GM12878 (cell line): ENCODE measurements around the gene RPL7L1. TPM values are rescaled to one million over a fixed set of nuclear protein-coding genes. Genes with fewer than 3 reads are reported as not detected.

ENCODE experiments used
- CBFB ChIP-seq: IDR thresholded peaks from 2 replicates; pipeline ENCODE4 v1.6.1; 2016; ENCODE audit warnings: antibody characterized with exemption, low read depth
- CHD1 ChIP-seq: IDR thresholded peaks from 2 replicates; pipeline ENCODE4 v1.6.1; 2012; ENCODE audit warnings: low read depth, low read length, improper control_type of control experiment
- CHD2 ChIP-seq: IDR thresholded peaks from 2 replicates; pipeline ENCODE4 v1.6.1; 2011; ENCODE audit warnings: low read depth, low read length, improper control_type of control experiment, borderline replicate concordance
- CREB1 ChIP-seq: IDR thresholded peaks from 2 replicates; pipeline ENCODE4 v1.6.1; 2012; ENCODE audit warnings: low read depth, mild to moderate bottlenecking, inconsistent platforms
- EED ChIP-seq: sonication (generic); IDR thresholded peaks from 2 replicates; pipeline ENCODE4 v1.6.1; 2016; ENCODE audit warnings: antibody characterized with exemption, low read depth
- EGR1 ChIP-seq, 2 experiments: IDR thresholded peaks; 1 replicate in 1 of 2; 2 replicates in 1 of 2; pipeline ENCODE4 v1.6.1; 2011 to 2012; ENCODE audit warnings: low read depth in 2 of 2, low read length in 2 of 2, borderline replicate concordance in 1 of 2, mild to moderate bottlenecking in 1 of 2, moderate library complexity in 1 of 2
- EP300 ChIP-seq, 2 experiments: fragments of 150-350 bp in 1 of 2; IDR thresholded peaks; 2 replicates each; pipeline ENCODE4 v1.6.1; 2011 to 2012; ENCODE audit warnings: low read depth in 2 of 2, low read length in 2 of 2, borderline replicate concordance in 1 of 2, improper control_type of control experiment in 1 of 2, inconsistent platforms in 1 of 2; ENCODE audit not compliant: control insufficient read depth in 1 of 2
- GATAD2B ChIP-seq: fragments of 450-650 bp; conservative IDR thresholded peaks from 2 replicates; pipeline ENCODE4 v1.6.1; 2017; ENCODE audit warnings: low read depth, mild to moderate bottlenecking, moderate library complexity
- IKZF1 ChIP-seq: fragments of 450-650 bp; conservative IDR thresholded peaks from 2 replicates; pipeline ENCODE4 v1.6.1; 2017; ENCODE audit warnings: antibody characterized with exemption, mild to moderate bottlenecking
- IKZF2 ChIP-seq, 2 experiments: fragments of 450-650 bp; IDR thresholded peaks; 2 replicates each; pipeline ENCODE4 v1.6.1; 2017; ENCODE audit warnings: mild to moderate bottlenecking in 2 of 2, moderate library complexity in 2 of 2
- JUNB ChIP-seq: IDR thresholded peaks from 2 replicates; pipeline ENCODE4 v1.6.1; 2016; ENCODE audit warnings: antibody characterized with exemption, mild to moderate bottlenecking
- KAT2A ChIP-seq: conservative IDR thresholded peaks from 2 replicates; pipeline ENCODE4 v1.6.1; 2011; ENCODE audit warnings: low read depth, low read length; ENCODE audit not compliant: control insufficient read depth
- KLF5 ChIP-seq: fragments of 450-650 bp; IDR thresholded peaks from 2 replicates; pipeline ENCODE4 v1.6.1; 2014; ENCODE audit warnings: mild to moderate bottlenecking; ENCODE audit not compliant: partially characterized antibody
- NR2C2 ChIP-seq: IDR thresholded peaks from 2 replicates; pipeline ENCODE4 v1.6.1; 2011; ENCODE audit warnings: borderline replicate concordance, low read depth; ENCODE audit not compliant: control insufficient read depth, insufficient read length
- NR2F1 ChIP-seq: fragments of 450-650 bp; conservative IDR thresholded peaks from 2 replicates; pipeline ENCODE4 v1.6.1; 2017; ENCODE audit warnings: mild to moderate bottlenecking
- POLR2A ChIP-seq: IDR thresholded peaks from 2 replicates; pipeline ENCODE4 v1.6.1; 2011; ENCODE audit warnings: low read depth, mild to moderate bottlenecking, low read length
- POU2F2 ChIP-seq: IDR thresholded peaks from 3 replicates; pipeline ENCODE4 v1.6.1; 2011; ENCODE audit warnings: low read depth, mild to moderate bottlenecking, low read length, borderline replicate concordance
- RAD51 ChIP-seq: fragments of 450-650 bp; IDR thresholded peaks from 2 replicates; pipeline ENCODE4 v1.6.1; 2016; ENCODE audit warnings: moderate library complexity, mild to moderate bottlenecking, inconsistent platforms
- RCOR1 ChIP-seq: conservative IDR thresholded peaks from 2 replicates; pipeline ENCODE4 v1.6.1; 2012; ENCODE audit warnings: low read depth, low read length, improper control_type of control experiment
- RFX5 ChIP-seq: IDR thresholded peaks from 2 replicates; pipeline ENCODE4 v1.6.1; 2011; ENCODE audit warnings: low read depth, low read length, improper control_type of control experiment
- SP1 ChIP-seq: IDR thresholded peaks from one replicate; pipeline ENCODE4 v1.6.1; 2011; ENCODE audit warnings: low read depth, low read length
- SREBF1 ChIP-seq: IDR thresholded peaks from 2 replicates; pipeline ENCODE4 v1.6.1; 2012; ENCODE audit warnings: mild to moderate bottlenecking, low read length
- TAF1 ChIP-seq: IDR thresholded peaks from 2 replicates; pipeline ENCODE4 v1.6.1; 2011; ENCODE audit warnings: mild to moderate bottlenecking, low read depth, low read length, borderline replicate concordance
- TBL1XR1 ChIP-seq: IDR thresholded peaks from 2 replicates; pipeline ENCODE4 v1.6.1; 2012; ENCODE audit warnings: low read depth, low read length, improper control_type of control experiment
- TCF3 ChIP-seq: IDR thresholded peaks from 2 replicates; pipeline ENCODE4 v1.6.1; 2012; ENCODE audit warnings: low read depth, mild to moderate bottlenecking, low read length, borderline replicate concordance; ENCODE audit not compliant: insufficient read depth
- polyA plus RNA-seq, 11 experiments: library from polyadenylated mRNA; depleted of rRNA in 4 of 11; unstranded in 6 of 11; stranded (reverse) in 5 of 11; fragments of >200 nt; fragmentation: Nextera tagmentation in 4 of 11; fragmentation: Illumina TruSeq in 1 of 11; extraction: Ambion mirVana in 4 of 11; extraction: Trizol in 1 of 11; gene quantifications; 1 replicate in 1 of 11; 2 replicates in 10 of 11; pipeline versions ENCODE4 v1.2.1 to v1.2.3, GENCODE V29; 2011 to 2016; ENCODE audit warnings: inconsistent platforms in 2 of 11, missing spikeins in 2 of 11, low read depth in 1 of 11
- total RNA-seq, 4 experiments: library from RNA; depleted of rRNA in 3 of 4; stranded (reverse); fragments of >200 nt in 3 of 4; fragmentation: Illumina TruSeq in 1 of 4; extraction: Trizol in 1 of 4; gene quantifications; 2 replicates each; pipeline versions ENCODE4 v1.2.1 to v1.2.3, GENCODE V29; 2013 to 2021
- TF ChIP-seq, protein P1 (sequence below): fragments of 450-650 bp; IDR thresholded peaks from 2 replicates; pipeline ENCODE4 v1.6.1; 2017; ENCODE audit warnings: low read depth, mild to moderate bottlenecking, moderate library complexity
- TF ChIP-seq, protein P2 (sequence below): fragments of 450-650 bp; formaldehyde crosslinking; IDR thresholded peaks from 2 replicates; pipeline ENCODE4 v1.5.0; 2022; ENCODE audit warnings: mild to moderate bottlenecking, missing genetic modification characterization

RPL7L1 gene
- total and polyA plus RNA-seq, 10 of the 15 experiments (the other 5 are each of a cell fraction or from before 2014, with no cell fraction given): 54.1 to 154 (median 104) TPM

DNA sequence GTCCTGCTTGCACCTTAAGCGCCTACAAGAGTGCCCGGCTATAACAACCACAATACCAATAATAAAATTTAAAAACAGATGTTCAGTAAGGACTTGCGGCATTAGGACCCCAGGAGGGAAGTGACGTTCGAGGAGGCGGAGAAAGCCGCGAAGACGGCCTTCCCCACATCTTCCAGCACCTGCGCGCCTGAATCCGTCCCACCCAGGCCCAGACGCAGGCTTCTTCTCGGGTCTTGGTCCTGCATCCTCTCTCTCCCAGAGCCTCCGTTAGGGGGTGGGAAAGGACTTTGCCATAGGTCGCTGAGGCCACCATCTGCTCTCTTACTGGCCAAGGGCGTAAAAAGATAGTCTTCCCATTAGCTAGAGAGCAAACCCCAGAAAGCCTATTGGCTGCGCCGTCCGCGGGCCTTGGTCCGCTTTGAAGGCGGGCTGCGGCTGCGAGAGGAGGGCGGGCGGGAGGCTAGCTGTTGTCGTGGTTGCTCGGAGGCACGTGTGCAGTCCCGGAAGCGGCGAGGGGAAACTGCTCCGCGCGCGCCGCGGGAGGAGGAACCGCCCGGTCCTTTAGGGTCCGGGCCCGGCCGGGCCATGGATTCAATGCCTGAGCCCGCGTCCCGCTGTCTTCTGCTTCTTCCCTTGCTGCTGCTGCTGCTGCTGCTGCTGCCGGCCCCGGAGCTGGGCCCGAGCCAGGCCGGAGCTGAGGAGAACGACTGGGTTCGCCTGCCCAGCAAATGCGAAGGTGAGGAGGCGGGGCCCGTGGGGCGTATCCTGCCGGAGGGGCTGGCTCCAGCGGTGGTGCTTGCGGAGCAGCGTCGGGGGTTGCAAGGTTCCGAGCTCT is 49.8 kb downstream of the RPL7L1 start, which contains the start of gene CNPY3 (continued):
- TF ChIP-seq, protein P1, sequence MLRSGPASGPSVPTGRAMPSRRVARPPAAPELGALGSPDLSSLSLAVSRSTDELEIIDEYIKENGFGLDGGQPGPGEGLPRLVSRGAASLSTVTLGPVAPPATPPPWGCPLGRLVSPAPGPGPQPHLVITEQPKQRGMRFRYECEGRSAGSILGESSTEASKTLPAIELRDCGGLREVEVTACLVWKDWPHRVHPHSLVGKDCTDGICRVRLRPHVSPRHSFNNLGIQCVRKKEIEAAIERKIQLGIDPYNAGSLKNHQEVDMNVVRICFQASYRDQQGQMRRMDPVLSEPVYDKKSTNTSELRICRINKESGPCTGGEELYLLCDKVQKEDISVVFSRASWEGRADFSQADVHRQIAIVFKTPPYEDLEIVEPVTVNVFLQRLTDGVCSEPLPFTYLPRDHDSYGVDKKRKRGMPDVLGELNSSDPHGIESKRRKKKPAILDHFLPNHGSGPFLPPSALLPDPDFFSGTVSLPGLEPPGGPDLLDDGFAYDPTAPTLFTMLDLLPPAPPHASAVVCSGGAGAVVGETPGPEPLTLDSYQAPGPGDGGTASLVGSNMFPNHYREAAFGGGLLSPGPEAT: peak; percentile 45; the same call in 1 of the 2 replicates
- TF ChIP-seq RFX5: peak; percentile 84
- TF ChIP-seq, protein P2, sequence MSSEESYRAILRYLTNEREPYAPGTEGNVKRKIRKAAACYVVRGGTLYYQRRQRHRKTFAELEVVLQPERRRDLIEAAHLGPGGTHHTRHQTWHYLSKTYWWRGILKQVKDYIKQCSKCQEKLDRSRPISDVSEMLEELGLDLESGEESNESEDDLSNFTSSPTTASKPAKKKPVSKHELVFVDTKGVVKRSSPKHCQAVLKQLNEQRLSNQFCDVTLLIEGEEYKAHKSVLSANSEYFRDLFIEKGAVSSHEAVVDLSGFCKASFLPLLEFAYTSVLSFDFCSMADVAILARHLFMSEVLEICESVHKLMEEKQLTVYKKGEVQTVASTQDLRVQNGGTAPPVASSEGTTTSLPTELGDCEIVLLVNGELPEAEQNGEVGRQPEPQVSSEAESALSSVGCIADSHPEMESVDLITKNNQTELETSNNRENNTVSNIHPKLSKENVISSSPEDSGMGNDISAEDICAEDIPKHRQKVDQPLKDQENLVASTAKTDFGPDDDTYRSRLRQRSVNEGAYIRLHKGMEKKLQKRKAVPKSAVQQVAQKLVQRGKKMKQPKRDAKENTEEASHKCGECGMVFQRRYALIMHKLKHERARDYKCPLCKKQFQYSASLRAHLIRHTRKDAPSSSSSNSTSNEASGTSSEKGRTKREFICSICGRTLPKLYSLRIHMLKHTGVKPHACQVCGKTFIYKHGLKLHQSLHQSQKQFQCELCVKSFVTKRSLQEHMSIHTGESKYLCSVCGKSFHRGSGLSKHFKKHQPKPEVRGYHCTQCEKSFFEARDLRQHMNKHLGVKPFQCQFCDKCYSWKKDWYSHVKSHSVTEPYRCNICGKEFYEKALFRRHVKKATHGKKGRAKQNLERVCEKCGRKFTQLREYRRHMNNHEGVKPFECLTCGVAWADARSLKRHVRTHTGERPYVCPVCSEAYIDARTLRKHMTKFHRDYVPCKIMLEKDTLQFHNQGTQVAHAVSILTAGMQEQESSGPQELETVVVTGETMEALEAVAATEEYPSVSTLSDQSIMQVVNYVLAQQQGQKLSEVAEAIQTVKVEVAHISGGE: peak; percentile 75
- TF ChIP-seq IKZF1: peak; percentile 86
- TF ChIP-seq CREB1: peak; percentile 82
- 0 out of 2 replicates have a peak, but pooled peaks have one; percentile 43 for TF ChIP-seq CBFB
- peak in 1 of 2 experiments; percentile 72; a peak in 1 of 4 replicates for TF ChIP-seq EP300 (IDR thresholded peaks at IDR 0.05; ENCODE audit: borderline replicate concordance in 1 of 2, control insufficient read depth in 1 of 2, low read depth in 2 of 2, low read length in 2 of 2)
- no peak for TF ChIP-seq NR2C2
- peak; percentile 6 for TF ChIP-seq KLF5
- TF ChIP-seq POLR2A: peak; percentile 87
- peak; percentile 78 for TF ChIP-seq RAD51
- peak; percentile 65 for TF ChIP-seq TAF1
- peak; percentile 24; the same call in 2 of the 3 replicates for TF ChIP-seq POU2F2
- TF ChIP-seq KAT2A: no peak
- 0 out of 3 replicates have a peak, but pooled peaks of 1 of the 2 experiments have one; percentile 41 for TF ChIP-seq EGR1 (IDR thresholded peaks at IDR 0.05; ENCODE audit: borderline replicate concordance in 1 of 2, low read depth in 2 of 2, low read length in 2 of 2)
- TF ChIP-seq IKZF2 (IDR thresholded peaks at IDR 0.05): peak; percentile 63 to 75; a peak in 2 of 4 replicates
- peak; percentile 97 for TF ChIP-seq SP1
- TF ChIP-seq GATAD2B: peak; percentile 77
- no peak for TF ChIP-seq TBL1XR1
- TF ChIP-seq CHD2: peak; percentile 94
- no peak; the same call in 1 of the 2 replicates for TF ChIP-seq SREBF1
- TF ChIP-seq EED: peak; percentile 65
- TF ChIP-seq RCOR1: peak; percentile 82; the same call in 1 of the 2 replicates
- peak; percentile 68 for TF ChIP-seq NR2F1
- peak; percentile 34; the same call in 1 of the 2 replicates for TF ChIP-seq TCF3
- no peak for TF ChIP-seq CHD1
- no peak for TF ChIP-seq JUNB
